ENCODE measurements around the gene ACAT2.
"Not testable (repeated sequence)": the region's sequence is repeated elsewhere in the genome, so short reads cannot be mapped to it uniquely, and the experiment has no call there.

The ACAT2 gene

GRCh38 chr6:159777240-159777904 is 15.5 kb downstream of the ACAT2 start:
- no peak for DNase-seq

GRCh38 chr6:159778131-159778530 is 16.3 kb downstream of the ACAT2 start:
- DNase-seq: no peak

DNA sequence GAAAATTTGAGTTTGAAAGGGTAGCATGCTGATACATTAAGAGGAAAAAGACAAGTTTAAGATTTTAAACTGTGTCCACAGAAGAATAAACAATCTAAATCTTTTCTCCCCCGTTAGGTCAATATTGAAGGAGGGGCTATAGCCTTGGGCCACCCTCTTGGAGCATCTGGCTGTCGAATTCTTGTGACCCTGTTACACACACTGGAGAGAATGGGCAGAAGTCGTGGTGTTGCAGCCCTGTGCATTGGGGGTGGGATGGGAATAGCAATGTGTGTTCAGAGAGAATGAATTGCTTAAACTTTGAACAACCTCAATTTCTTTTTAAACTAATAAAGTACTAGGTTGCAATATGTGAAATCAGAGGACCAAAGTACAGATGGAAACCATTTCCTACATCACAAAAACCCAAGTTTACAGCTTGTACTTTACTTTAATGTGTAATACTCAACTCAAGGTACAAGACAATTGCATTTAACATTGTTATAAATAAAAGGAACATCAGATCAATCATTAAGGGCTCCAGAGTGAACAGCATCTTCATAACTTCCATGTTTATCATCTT is 16.8 kb downstream of the ACAT2 start:
- no peak for DNase-seq

DNA sequence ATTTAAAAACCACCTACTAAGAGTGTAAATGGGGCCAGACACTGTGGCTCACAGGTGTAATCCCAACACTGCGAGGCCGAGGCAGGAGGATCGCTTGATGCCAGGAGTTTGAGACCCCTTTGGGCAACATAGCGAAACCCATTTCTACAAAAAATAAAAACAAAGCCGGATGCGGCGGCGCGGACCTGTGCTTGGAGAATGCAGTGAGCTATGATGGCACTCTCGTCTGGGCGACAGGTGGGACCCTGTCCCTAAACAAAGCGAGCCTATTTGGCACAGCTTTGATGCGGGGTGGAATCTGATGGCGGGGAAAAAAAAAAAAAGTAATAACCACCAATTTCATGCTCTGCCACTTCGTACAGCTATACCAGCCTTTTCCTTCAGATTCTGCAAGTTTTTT is 26.4 kb downstream of the ACAT2 start:
- peak; percentile 2 for DNase-seq

GRCh38 chr6:159788753-159789376 is 27.0 kb downstream of the ACAT2 start:
- DNase-seq: no peak

- DNase-seq: peak; percentile 99
Measured at GRCh38 chr6:159789377-159790148, 27.7 kb downstream of the ACAT2 start, which contains the start of gene TCP1. Gene TCP1, minus strand, starts transcription at chr6:159789602. Its CDS starts 134 bp downstream, at chr6:159789468.

DNA sequence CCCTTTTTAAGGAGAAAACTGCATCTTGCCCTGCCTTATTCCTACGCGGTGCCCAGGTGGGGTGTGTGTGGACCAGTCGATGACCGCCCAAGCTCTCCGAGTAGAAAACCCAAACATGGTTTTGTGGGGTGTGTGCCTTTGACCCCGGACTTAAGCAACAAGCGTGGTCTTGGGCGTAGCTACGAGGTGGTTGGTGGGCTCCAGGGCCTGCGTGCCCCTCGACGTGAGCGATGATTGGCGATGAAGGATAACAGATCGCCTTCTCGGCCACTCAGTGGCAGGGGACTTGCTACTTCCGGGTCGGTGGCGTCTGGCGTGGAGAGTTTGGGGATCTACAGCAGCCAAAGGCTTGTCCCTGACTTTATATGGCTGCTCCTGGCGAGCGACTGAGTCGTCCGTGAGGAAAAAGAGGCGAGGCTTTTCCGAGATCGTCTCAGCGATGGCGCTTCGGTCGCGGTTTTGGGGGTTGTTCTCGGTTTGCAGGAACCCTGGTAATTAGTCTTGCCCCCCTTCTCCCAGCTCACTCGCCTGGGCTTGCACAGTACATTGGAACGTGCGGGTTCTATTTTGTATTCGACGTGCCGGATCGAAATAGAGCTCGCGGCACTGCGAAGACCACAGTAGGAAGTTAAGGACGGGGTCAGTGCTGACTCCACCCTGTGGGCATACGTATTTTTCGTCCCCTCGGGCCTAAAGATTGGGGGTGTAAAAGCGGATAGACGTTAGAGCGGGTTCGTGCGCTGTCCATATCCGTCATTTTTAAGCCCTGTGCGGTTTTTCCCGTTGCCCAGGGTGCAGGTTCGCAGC is 28.5 kb downstream of the ACAT2 start, which contains the start of gene MRPL18:
TSS of gene MRPL18 (plus strand) at position 319 of the 807 bp plus-strand sequence. CDS start at position 440, 121 bp downstream.
- peak; percentile 81 for DNase-seq

DNA sequence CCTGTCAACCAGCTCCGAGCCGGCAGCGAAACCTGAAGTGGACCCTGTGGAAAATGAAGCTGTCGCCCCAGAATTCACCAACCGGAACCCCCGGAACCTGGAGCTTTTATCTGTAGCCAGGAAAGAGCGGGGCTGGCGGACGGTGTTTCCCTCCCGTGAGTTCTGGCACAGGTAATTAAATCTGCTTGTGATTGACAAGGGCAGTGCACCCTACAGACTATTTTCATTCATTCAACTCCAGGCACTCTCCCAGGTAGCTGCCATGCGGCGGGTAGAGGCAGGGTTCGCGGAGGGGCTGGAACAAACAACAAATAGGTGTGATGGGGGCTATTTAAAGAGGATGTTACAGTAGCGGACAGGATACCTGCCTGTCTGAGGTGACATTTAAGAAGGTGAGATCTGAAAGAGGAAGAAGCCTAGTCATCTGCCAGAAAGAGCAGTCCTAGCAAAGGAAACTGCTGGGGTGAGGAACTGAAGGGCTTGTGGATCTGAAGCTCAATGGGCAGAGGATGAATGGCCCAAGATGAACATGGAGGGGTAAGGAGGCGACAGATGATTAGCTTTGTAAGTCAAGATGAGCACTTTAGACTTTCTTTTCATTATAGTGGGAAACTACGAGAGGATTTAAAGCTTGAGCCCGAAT is 29.2 kb downstream of the ACAT2 start:
- no peak for DNase-seq

GRCh38 chr6:159794976-159795375 is 33.1 kb downstream of the ACAT2 start:
- DNase-seq: not testable (repeated sequence)

- no peak for DNase-seq
Measured at GRCh38 chr6:159797554-159797953, 35.7 kb downstream of the ACAT2 start.

GRCh38 chr6:159800141-159800865 is 38.5 kb downstream of the ACAT2 start, which contains the start of gene PNLDC1:
Gene PNLDC1, plus strand, starts transcription at chr6:159800276. Its CDS starts 32 bp downstream, at chr6:159800308.
- no peak for DNase-seq

DNA sequence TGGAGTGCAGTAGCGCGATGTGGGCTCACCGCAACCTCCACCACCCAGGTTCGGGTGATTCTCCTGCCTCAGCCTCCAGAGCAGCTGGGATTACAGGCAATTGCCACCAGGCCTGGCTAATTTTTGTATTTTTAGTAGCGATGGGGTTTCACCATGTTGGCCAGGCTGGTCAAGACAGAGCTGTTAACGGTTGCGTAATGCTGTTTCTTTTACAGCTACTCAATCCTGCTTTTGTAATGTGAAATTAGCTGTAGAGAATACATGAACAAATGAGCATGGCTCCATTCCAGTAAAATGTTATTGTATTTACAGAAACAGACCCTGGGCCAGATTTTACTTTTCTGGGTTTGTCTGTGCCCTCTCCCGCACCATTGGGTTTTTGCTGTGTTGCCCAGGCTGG is 40.1 kb downstream of the ACAT2 start:
- DNase-seq: no peak

GRCh38 chr6:159804504-159804903 is 42.7 kb downstream of the ACAT2 start:
- no peak for DNase-seq

GRCh38 chr6:159805440-159806020 is 43.7 kb downstream of the ACAT2 start:
- DNase-seq: no peak

DNA sequence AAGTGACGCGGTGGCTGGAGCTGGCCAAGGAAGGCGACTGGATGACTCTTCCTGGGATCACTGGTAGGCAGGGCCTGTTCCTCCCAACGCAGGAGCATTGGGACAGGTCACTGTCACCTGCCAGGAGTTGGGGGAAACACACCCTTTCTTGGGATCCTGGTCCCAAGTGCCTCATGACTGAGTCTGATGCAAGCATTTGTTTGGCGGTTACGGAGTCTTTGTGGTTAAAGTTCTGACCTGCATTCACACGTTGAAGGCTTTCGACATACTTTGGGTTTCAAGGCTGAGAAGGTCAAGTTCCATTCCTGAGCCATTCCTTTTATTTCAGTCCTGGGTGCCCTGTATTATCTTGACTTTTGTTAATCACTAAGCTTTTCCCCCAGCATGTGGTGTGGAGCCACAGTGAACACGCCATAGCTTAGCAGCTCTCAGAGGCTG is 44.2 kb downstream of the ACAT2 start:
- no peak for DNase-seq

GRCh38 chr6:159807150-159807858 is 45.5 kb downstream of the ACAT2 start:
- no peak for DNase-seq

DNA sequence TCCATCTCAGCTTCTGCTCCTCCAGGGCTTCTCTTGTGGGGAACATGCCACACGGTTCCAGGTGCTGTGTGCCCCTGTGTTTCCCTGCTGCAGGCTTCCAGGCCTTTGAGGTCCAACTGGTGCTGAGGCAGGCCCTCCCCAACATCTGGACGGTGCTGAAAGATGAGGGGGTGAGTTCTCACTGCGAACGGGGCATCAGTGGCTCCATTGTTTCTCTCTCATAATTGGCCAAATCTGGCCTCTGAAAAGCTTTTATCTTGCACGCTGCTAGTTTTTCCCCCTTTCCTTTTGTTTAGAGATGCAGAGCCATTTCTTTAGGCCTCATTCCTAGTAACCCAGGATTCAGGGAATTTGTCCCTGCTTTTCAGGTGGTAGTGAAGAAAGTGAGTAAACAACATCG is 46.8 kb downstream of the ACAT2 start:
- no peak for DNase-seq

- no peak for DNase-seq
Measured at GRCh38 chr6:159809149-159809548, 47.3 kb downstream of the ACAT2 start.

GRCh38 chr6:159813781-159814180 is 51.9 kb downstream of the ACAT2 start:
- DNase-seq: no peak

GRCh38 chr6:159815410-159815809 is 53.6 kb downstream of the ACAT2 start:
- no peak for DNase-seq
